SK-N-SH treated with all-trans-retinoic acid at 6 μM for 48 hours (cell line): ENCODE data around the gene CCDC172.
"Not testable (repeated sequence)": the region's sequence is repeated elsewhere in the genome, so short reads cannot be mapped to it uniquely, and the experiment has no call there.

ENCODE experiments used
- ARNTL ChIP-seq: fragments of 450-650 bp; formaldehyde crosslinking; IDR thresholded peaks from 2 replicates; pipeline ENCODE4 v1.5.0; 2020; ENCODE audit warnings: low read depth, mild to moderate bottlenecking, moderate library complexity, borderline replicate concordance
- CREB5 ChIP-seq: fragments of 250-450 bp; sonication (Bioruptor Pico); IDR thresholded peaks from 2 replicates; pipeline ENCODE4 v1.5.1; 2020; ENCODE audit warnings: low read depth, mild to moderate bottlenecking, moderate library complexity
- ESRRG ChIP-seq: fragments of 250-450 bp; sonication (Bioruptor Pico); IDR thresholded peaks from 2 replicates; pipeline ENCODE4 v1.6.1; 2021; ENCODE audit warnings: mild to moderate bottlenecking
- GLIS3 ChIP-seq: fragments of 250-450 bp; sonication (Bioruptor Pico); IDR thresholded peaks from 2 replicates; pipeline ENCODE4 v1.5.0; 2020; ENCODE audit warnings: mild to moderate bottlenecking, moderate library complexity
- ISL1 ChIP-seq: fragments of 250-450 bp; sonication (Bioruptor Pico); IDR thresholded peaks from 2 replicates; pipeline ENCODE4 v2.1.2; 2022; ENCODE audit warnings: mild to moderate bottlenecking, moderate library complexity
- PATZ1 ChIP-seq: fragments of 250-450 bp; sonication (Bioruptor Pico); IDR thresholded peaks from 2 replicates; pipeline ENCODE4 v1.8.0; 2020; ENCODE audit warnings: mild to moderate bottlenecking, moderate library complexity, borderline replicate concordance
- ZNF565 ChIP-seq: fragments of 450-650 bp; formaldehyde crosslinking; conservative IDR thresholded peaks from 2 replicates; pipeline ENCODE4 v1.5.0; 2020; ENCODE audit warnings: low read depth, mild to moderate bottlenecking, moderate library complexity
- ZNF8 ChIP-seq: fragments of 450-650 bp; formaldehyde crosslinking; IDR thresholded peaks from 2 replicates; pipeline ENCODE4 v1.5.0; 2020; ENCODE audit warnings: mild to moderate bottlenecking, moderate library complexity

DNA sequence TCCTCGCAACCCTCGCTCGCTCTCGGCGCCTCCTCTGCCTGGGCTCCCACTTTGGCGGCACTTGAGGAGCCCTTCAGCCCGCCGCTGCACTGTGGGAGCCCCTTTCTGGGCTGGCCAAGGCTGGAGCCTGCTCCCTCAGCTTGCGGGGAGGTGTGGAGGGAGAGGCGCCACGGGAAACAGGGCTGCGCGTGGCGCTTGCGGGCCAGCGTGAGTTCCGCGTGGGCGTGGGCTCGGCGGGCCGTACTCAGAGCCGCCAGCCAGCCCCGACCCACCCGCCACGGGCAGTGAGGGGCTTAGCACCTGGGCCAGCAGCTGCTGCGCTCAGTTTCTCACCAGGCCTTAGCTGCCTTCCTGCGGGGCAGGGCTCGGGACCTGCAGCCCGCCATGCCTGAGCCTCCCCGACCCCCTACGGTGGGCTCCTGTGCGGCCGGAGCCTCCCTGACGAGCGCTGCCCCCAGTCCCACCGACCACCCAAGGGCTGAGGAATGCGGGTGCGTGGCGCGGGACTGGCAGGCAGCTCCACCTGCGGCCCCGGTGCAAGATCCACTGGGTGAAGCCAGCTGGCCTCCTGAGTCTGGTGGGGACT lies 69.1 kb downstream of the CCDC172 start:
- TF ChIP-seq CREB5, ZNF565, ARNTL, ISL1, ESRRG, ZNF8, PATZ1, GLIS3 (CRISPR knock-in tag): not testable (repeated sequence)
